Activated naive CD4-positive, alpha-beta T cell treated with anti-CD3 and anti-CD28 coated beads, Interleukin-2, amount 10 ng/mL, durations not matched to agents 5 hours and 36 hours (primary cell): ENCODE measurements around the gene PLPPR1. TPM values are rescaled to one million over a fixed set of nuclear protein-coding genes. Genes with fewer than 3 reads are reported as not detected.

Source experiments
- total RNA-seq, 2 experiments: library from RNA; stranded (reverse); gene quantifications; one replicate each; pipeline ENCODE4 v1.2.3, GENCODE V29; 2021

Gene PLPPR1
- not detected for total RNA-seq

DNA sequence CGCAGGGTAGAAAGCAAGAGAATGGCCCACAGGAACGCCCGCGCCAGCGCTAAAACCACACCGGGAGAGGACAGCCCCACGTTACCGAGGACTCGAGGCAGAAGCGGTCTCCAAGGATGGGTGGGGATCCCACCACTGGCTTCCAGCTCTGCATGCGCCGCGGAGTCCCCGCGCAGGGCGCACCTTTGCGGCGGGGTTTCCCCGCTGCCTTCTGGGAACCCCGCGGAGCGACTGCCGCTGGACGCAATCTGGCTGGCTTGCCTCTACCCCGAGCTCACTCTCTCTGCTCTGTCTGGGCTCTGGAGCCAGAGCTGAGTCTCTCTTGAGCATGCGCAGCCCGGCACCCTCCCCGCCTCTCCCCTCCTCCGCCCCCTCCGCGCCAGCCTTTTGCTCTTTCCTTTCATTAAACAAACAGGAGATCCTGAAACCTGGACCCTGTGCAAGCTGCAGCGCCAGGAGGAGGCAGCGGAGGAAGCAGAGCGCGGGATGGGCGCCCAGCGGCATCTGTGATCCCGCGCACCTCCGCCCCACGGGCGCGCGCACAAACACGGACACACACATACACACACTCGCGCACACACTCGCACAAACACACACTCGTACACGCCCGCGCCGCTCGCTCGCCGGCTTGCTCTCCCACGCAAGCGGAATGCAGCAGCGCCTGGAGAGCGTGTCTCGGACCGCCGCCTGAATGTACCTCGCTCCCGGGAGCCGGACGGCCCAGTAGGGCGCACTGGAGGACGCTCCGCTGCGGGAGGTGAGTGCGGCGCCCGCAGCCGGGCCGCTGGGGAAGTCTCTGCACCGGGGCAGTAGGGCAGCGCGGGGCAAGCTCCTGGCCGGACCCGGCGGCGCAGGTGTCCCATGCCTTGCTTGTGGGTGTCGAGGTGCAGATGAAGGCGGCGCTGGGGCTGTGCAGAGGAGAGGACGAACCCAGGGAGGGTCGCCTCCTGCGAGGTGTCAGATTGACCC lies at the start of gene PLPPR1:
TSS of gene PLPPR1 (plus strand) at position 382 of the 969 bp plus-strand sequence.

